HK-2 (cell line): ENCODE data around the gene ARID1B.

ENCODE experiments used
- DNase-seq: peaks from one replicate; pipeline ENCODE4 v3.0.0-alpha.2; 2018; ENCODE audit not compliant: unreplicated experiment

The ARID1B gene

GRCh38 chr6:156851454-156851921 is 74.3 kb downstream of the ARID1B start:
- no peak for DNase-seq

- no peak for DNase-seq
Observed at GRCh38 chr6:156852147-156852857, 75.1 kb downstream of the ARID1B start.

- DNase-seq = no peak
Observed at GRCh38 chr6:156852858-156853216, 75.7 kb downstream of the ARID1B start.

GRCh38 chr6:156853733-156854132 is 76.6 kb downstream of the ARID1B start:
- DNase-seq = no peak

- no peak for DNase-seq
Observed at GRCh38 chr6:156854466-156855161, 77.4 kb downstream of the ARID1B start.

GRCh38 chr6:156857573-156857972 is 80.4 kb downstream of the ARID1B start:
- DNase-seq = no peak

GRCh38 chr6:156859686-156860085 is 82.5 kb downstream of the ARID1B start:
- no peak for DNase-seq

GRCh38 chr6:156862711-156863110 is 85.5 kb downstream of the ARID1B start:
- DNase-seq = no peak

GRCh38 chr6:156863504-156863903 is 86.3 kb downstream of the ARID1B start:
- DNase-seq = no peak

- no peak for DNase-seq
Observed at GRCh38 chr6:156864557-156864956, 87.4 kb downstream of the ARID1B start.

- DNase-seq = no peak
Observed at GRCh38 chr6:156865019-156865629, 87.9 kb downstream of the ARID1B start.

GRCh38 chr6:156866220-156867015 is 89.2 kb downstream of the ARID1B start:
- DNase-seq = no peak

GRCh38 chr6:156867121-156867520 is 89.9 kb downstream of the ARID1B start:
- DNase-seq = no peak

- no peak for DNase-seq
Observed at GRCh38 chr6:156868385-156868784, 91.2 kb downstream of the ARID1B start.

- DNase-seq = no peak
Observed at GRCh38 chr6:156869980-156870398, 92.8 kb downstream of the ARID1B start.

- DNase-seq = no peak
Observed at GRCh38 chr6:156870924-156871539, 93.9 kb downstream of the ARID1B start.

GRCh38 chr6:156872903-156873302 is 95.7 kb downstream of the ARID1B start:
- no peak for DNase-seq

GRCh38 chr6:156873654-156874380 is 96.6 kb downstream of the ARID1B start:
- DNase-seq = no peak

GRCh38 chr6:156875062-156875461 is 97.9 kb downstream of the ARID1B start:
- DNase-seq = no peak

GRCh38 chr6:156876302-156876701 is 99.1 kb downstream of the ARID1B start:
- DNase-seq = no peak
